MM.1S (cell line): Measurements from ENCODE around the gene TNS2.

ENCODE experiments used
- EZH2 ChIP-seq: fragments of 300-600 bp; sonication (generic); optimal IDR thresholded peaks from 2 replicates; pipeline ENCODE3; 2017; ENCODE audit warnings: low read depth, mild to moderate bottlenecking, antibody characterized with exemption, low read length, mixed read lengths
- EZH2phosphoT487 ChIP-seq: fragments of 300-600 bp; sonication (generic); IDR thresholded peaks from 2 replicates; pipeline ENCODE4 v1.6.1; 2018; ENCODE audit warnings: antibody characterized with exemption, low read length
- TF ChIP-seq, protein P1 (sequence below): fragments of 300-600 bp; sonication (generic); IDR thresholded peaks from 2 replicates; pipeline ENCODE4 v1.5.1; 2016; ENCODE audit warnings: antibody characterized with exemption, low read length, mixed read lengths

GRCh38 chr12:53101266-53101665 lies 51.4 kb downstream of the TNS2 start:
- no peak for TF ChIP-seq EZH2
- TF ChIP-seq, protein P1, sequence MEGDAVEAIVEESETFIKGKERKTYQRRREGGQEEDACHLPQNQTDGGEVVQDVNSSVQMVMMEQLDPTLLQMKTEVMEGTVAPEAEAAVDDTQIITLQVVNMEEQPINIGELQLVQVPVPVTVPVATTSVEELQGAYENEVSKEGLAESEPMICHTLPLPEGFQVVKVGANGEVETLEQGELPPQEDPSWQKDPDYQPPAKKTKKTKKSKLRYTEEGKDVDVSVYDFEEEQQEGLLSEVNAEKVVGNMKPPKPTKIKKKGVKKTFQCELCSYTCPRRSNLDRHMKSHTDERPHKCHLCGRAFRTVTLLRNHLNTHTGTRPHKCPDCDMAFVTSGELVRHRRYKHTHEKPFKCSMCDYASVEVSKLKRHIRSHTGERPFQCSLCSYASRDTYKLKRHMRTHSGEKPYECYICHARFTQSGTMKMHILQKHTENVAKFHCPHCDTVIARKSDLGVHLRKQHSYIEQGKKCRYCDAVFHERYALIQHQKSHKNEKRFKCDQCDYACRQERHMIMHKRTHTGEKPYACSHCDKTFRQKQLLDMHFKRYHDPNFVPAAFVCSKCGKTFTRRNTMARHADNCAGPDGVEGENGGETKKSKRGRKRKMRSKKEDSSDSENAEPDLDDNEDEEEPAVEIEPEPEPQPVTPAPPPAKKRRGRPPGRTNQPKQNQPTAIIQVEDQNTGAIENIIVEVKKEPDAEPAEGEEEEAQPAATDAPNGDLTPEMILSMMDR = no peak
- no peak for TF ChIP-seq EZH2phosphoT487
